GM06990 (cell line): ENCODE results near the gene ATP6V1C2.
"Not testable (repeated sequence)": the region's sequence is repeated elsewhere in the genome, so short reads cannot be mapped to it uniquely, and the experiment has no call there.

Source experiments
- DNase-seq: peaks from one replicate; pipeline ENCODE4 v3.0.0-alpha.2; 2011; ENCODE audit not compliant: insufficient read length; ENCODE audit errors: extremely low read depth
- H3K27me3 ChIP-seq: replicated peaks from 2 replicates; pipeline ENCODE4 v1.6.0; 2011; ENCODE audit warnings: low read length; ENCODE audit not compliant: control insufficient read depth, insufficient read depth
- H3K36me3 ChIP-seq: 2 replicates; pipeline ENCODE4 v1.5.1; 2011; ENCODE audit warnings: low read length; ENCODE audit not compliant: control insufficient read depth, insufficient read depth
- H3K4me3 ChIP-seq: replicated peaks from 2 replicates; pipeline ENCODE4 v1.5.1; 2011; ENCODE audit warnings: low read depth, mild to moderate bottlenecking, control low read depth, low read length
- TF ChIP-seq, protein P1 (sequence below): IDR thresholded peaks from 2 replicates; pipeline ENCODE4 v1.5.1; 2011; ENCODE audit warnings: low read length, control low read depth, mild to moderate bottlenecking, inconsistent platforms; ENCODE audit not compliant: insufficient read depth, poor library complexity, severe bottlenecking

ATP6V1C2 gene

GRCh38 chr2:10777842-10778723, 56.7 kb downstream of the ATP6V1C2 start:
- Histone ChIP-seq H3K27me3 (no peaks in the 10 kb centered on the region), H3K36me3 (peaks cover 19% of the 10 kb centered on the region), H3K4me3 (no peak overlapping the region)
- no peak for DNase-seq
- TF ChIP-seq, protein P1, sequence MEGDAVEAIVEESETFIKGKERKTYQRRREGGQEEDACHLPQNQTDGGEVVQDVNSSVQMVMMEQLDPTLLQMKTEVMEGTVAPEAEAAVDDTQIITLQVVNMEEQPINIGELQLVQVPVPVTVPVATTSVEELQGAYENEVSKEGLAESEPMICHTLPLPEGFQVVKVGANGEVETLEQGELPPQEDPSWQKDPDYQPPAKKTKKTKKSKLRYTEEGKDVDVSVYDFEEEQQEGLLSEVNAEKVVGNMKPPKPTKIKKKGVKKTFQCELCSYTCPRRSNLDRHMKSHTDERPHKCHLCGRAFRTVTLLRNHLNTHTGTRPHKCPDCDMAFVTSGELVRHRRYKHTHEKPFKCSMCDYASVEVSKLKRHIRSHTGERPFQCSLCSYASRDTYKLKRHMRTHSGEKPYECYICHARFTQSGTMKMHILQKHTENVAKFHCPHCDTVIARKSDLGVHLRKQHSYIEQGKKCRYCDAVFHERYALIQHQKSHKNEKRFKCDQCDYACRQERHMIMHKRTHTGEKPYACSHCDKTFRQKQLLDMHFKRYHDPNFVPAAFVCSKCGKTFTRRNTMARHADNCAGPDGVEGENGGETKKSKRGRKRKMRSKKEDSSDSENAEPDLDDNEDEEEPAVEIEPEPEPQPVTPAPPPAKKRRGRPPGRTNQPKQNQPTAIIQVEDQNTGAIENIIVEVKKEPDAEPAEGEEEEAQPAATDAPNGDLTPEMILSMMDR, result no peak

- TF ChIP-seq, protein P1, result no peak
- H3K36me3 ChIP-seq, result peaks cover 19% of the 10 kb centered on the region
- H3K4me3 ChIP-seq, result no peak overlapping the region
- no peak for DNase-seq
- no peaks in the 10 kb centered on the region for H3K27me3 ChIP-seq
Observed at GRCh38 chr2:10778724-10779115, 57.3 kb downstream of the ATP6V1C2 start.

- DNase-seq, result no peak
- TF ChIP-seq, protein P1, result no peak
- Histone ChIP-seq H3K27me3 (no peaks in the 10 kb centered on the region), H3K4me3 (no peak overlapping the region), H3K36me3 (peaks cover 26% of the 10 kb centered on the region)
Observed at GRCh38 chr2:10779776-10780490, 58.5 kb downstream of the ATP6V1C2 start.

GRCh38 chr2:10780491-10780820, 59.0 kb downstream of the ATP6V1C2 start:
- H3K4me3 ChIP-seq, result no peak overlapping the region
- DNase-seq, result no peak
- no peaks in the 10 kb centered on the region for H3K27me3 ChIP-seq
- TF ChIP-seq, protein P1, result no peak
- peaks cover 28% of the 10 kb centered on the region for H3K36me3 ChIP-seq

GRCh38 chr2:10780821-10781220, 59.4 kb downstream of the ATP6V1C2 start:
- not testable (repeated sequence) for H3K27me3 ChIP-seq, DNase-seq, H3K4me3 ChIP-seq
- H3K36me3 ChIP-seq, result peaks cover 30% of the 10 kb centered on the region

GRCh38 chr2:10781746-10782145, 60.3 kb downstream of the ATP6V1C2 start:
- no peaks in the 10 kb centered on the region for H3K27me3 ChIP-seq
- DNase-seq, result no peak
- TF ChIP-seq, protein P1, result no peak
- H3K4me3 ChIP-seq, result no peak overlapping the region
- peaks cover 34% of the 10 kb centered on the region for H3K36me3 ChIP-seq
